Osteoblast (primary cell): Measurements from ENCODE around the gene PROM1. TPM values are rescaled to one million over a fixed set of nuclear protein-coding genes. Genes with fewer than 3 reads are reported as not detected.

ENCODE experiments used
- DNase-seq: peaks from one replicate; pipeline ENCODE4 v3.0.0; 2011; ENCODE audit warnings: low spot score, mixed read lengths; ENCODE audit not compliant: insufficient read length; ENCODE audit errors: missing footprints
- H2AFZ ChIP-seq: 2 replicates; pipeline ENCODE4 v1.6.0; 2011; ENCODE audit warnings: mild to moderate bottlenecking, low read length
- H3K27ac ChIP-seq: 2 replicates; pipeline ENCODE4 v1.5.1; 2011; ENCODE audit warnings: mild to moderate bottlenecking, low read depth, low read length, moderate library complexity
- H3K27me3 ChIP-seq: 2 replicates; pipeline ENCODE4 v1.6.0; 2012; ENCODE audit warnings: mild to moderate bottlenecking, control low read depth, inconsistent platforms, low read length, moderate library complexity; ENCODE audit not compliant: insufficient read depth
- H3K36me3 ChIP-seq: 2 replicates; pipeline ENCODE4 v1.5.1; 2011; ENCODE audit warnings: mild to moderate bottlenecking, low read length, control low read depth, moderate library complexity; ENCODE audit not compliant: insufficient read depth
- H3K4me1 ChIP-seq: 2 replicates; pipeline ENCODE4 v1.5.1; 2011; ENCODE audit warnings: mild to moderate bottlenecking, low read length, control low read depth, moderate library complexity; ENCODE audit not compliant: insufficient read depth
- H3K4me2 ChIP-seq: 2 replicates; pipeline ENCODE4 v1.6.0; 2011; ENCODE audit warnings: mild to moderate bottlenecking, low read length; ENCODE audit not compliant: insufficient read depth
- H3K4me3 ChIP-seq: fragments of 200-600 bp; sonication (generic); 3 replicates; pipeline ENCODE4 v1.5.1; 2012; ENCODE audit warnings: mild to moderate bottlenecking, low read length, inconsistent platforms; ENCODE audit not compliant: insufficient read depth
- H3K79me2 ChIP-seq: 2 replicates; pipeline ENCODE4 v1.6.0; 2012; ENCODE audit warnings: mild to moderate bottlenecking, low read length, control low read depth, inconsistent platforms; ENCODE audit not compliant: insufficient read depth
- H3K9me3 ChIP-seq: 2 replicates; pipeline ENCODE4 v1.5.1; 2011; ENCODE audit warnings: low read depth, low read length, control low read depth
- H4K20me1 ChIP-seq: 2 replicates; pipeline ENCODE4 v1.6.0; 2012; ENCODE audit warnings: mild to moderate bottlenecking, low read length, control low read depth; ENCODE audit not compliant: insufficient read depth
- CTCF ChIP-seq: IDR thresholded peaks from 2 replicates; pipeline ENCODE4 v1.5.1; 2011; ENCODE audit warnings: mild to moderate bottlenecking, low read depth, low read length, moderate library complexity; ENCODE audit errors: extremely low read depth
- total RNA-seq: library from RNA; depleted of rRNA; stranded (reverse); fragments of >200 nt; gene quantifications from 2 replicates; pipeline ENCODE4 v1.2.3, GENCODE V29; 2012

PROM1 gene
- total RNA-seq, 1 donor, result not detected

- Histone ChIP-seq H3K9me3 (no peaks in the 10 kb centered on the region), H3K27me3 (peaks cover 14% of the 10 kb centered on the region), H3K36me3 (no peaks in the 10 kb centered on the region), H3K4me2 (no peak overlapping the region), H3K79me2 (no peaks in the 10 kb centered on the region), H4K20me1 (no peaks in the 10 kb centered on the region), H3K4me1 (no peaks in the 10 kb centered on the region), H2AFZ (no peak overlapping the region), H3K4me3 (no peak overlapping the region), H3K27ac (no peak overlapping the region)
- no peak for DNase-seq
- no peak for TF ChIP-seq CTCF
Observed at GRCh38 chr4:15955670-15956069, 128.2 kb downstream of the PROM1 start.

- Histone ChIP-seq H3K36me3 (no peaks in the 10 kb centered on the region), H3K27me3 (peaks cover 3% of the 10 kb centered on the region), H3K4me1 (no peaks in the 10 kb centered on the region), H3K4me3 (no peak overlapping the region), H3K9me3 (no peaks in the 10 kb centered on the region), H3K79me2 (no peaks in the 10 kb centered on the region), H2AFZ (no peak overlapping the region), H4K20me1 (no peaks in the 10 kb centered on the region), H3K4me2 (no peak overlapping the region), H3K27ac (no peak overlapping the region)
- TF ChIP-seq CTCF, result no peak
- DNase-seq, result no peak
Observed at GRCh38 chr4:15953625-15954024, 130.2 kb downstream of the PROM1 start.

DNA sequence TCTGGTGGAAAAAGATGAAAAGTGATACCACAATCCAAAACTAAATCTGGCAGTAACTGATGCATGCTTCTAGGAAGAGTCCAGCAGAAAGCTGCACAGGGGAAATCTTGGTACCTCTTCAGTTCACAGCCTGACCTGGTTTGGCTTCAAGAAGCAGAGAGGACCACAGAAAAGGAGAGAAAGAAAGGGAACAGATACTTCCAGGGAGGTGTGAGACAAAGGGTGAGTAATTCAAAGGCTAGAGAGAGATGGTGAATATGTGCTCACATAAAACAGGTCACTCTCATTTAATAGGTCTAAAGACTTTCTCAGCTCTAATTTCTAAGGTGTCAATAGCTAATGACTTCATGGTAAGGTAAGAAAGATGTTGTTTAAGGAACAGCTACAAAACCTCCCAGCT, 132.0 kb downstream of the PROM1 start:
- no peaks in the 10 kb centered on the region for H3K27me3 ChIP-seq
- no peaks in the 10 kb centered on the region for H3K4me1 ChIP-seq
- TF ChIP-seq CTCF, result no peak

DNA sequence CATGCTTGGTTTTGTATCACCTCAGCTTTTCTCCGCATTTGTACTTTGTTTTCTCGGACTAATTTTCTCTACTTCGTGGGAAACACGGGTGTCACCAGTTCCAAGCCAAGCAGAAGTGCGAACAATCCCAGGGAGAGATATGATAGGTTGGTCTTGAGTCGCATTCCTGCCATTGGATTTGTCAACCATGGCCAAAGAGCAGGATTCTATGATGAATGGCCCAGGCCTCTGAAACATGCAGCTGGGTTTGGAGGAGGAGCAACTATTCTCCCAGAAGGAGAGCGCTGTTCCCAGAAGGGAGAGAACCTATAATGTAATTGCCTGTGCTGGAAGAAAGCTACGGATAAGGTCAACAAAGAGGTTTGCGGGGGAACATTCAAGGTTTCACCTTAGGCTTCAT, 135.0 kb downstream of the PROM1 start:
- TF ChIP-seq CTCF, result no peak
- no peak for DNase-seq
- H3K4me1 ChIP-seq, result no peaks in the 10 kb centered on the region
- no peak overlapping the region for H3K4me2 ChIP-seq
- H3K27me3 ChIP-seq, result peaks cover 13% of the 10 kb centered on the region
- no peak overlapping the region for H2AFZ ChIP-seq
- no peaks in the 10 kb centered on the region for H4K20me1 ChIP-seq
- H3K79me2 ChIP-seq, result no peaks in the 10 kb centered on the region
- H3K9me3 ChIP-seq, result no peaks in the 10 kb centered on the region
- H3K4me3 ChIP-seq, result no peak overlapping the region
- H3K36me3 ChIP-seq, result no peaks in the 10 kb centered on the region
- no peak overlapping the region for H3K27ac ChIP-seq

More for the DNA sequence above, 132.0 kb downstream of the PROM1 start:
- Histone ChIP-seq H2AFZ (no peak overlapping the region), H3K36me3 (no peaks in the 10 kb centered on the region), H3K27ac (no peak overlapping the region), H3K4me2 (no peak overlapping the region), H3K79me2 (no peaks in the 10 kb centered on the region), H4K20me1 (no peaks in the 10 kb centered on the region), H3K4me3 (no peak overlapping the region), H3K9me3 (no peaks in the 10 kb centered on the region)
- DNase-seq, result no peak
